Type B pancreatic cell (in vitro differentiated cells): ENCODE data around the gene RASEF. TPM values are rescaled to one million over a fixed set of nuclear protein-coding genes. Genes with fewer than 3 reads are reported as not detected.
"Not testable (repeated sequence)": the region's sequence is repeated elsewhere in the genome, so short reads cannot be mapped to it uniquely, and the experiment has no call there.

Experiments used
- DNase-seq: peaks from one replicate; pipeline ENCODE4 v3.0.0; 2021; ENCODE audit warnings: mixed read lengths; ENCODE audit not compliant: unreplicated experiment; ENCODE audit errors: extremely low spot score
- H3K27ac Mint-ChIP-seq: 2 replicates; pipeline ENCODE4 v1.8.0; 2021; ENCODE audit warnings: mild to moderate bottlenecking, mixed read lengths
- H3K27me3 Mint-ChIP-seq: 2 replicates; pipeline ENCODE4 v1.8.0; 2021; ENCODE audit warnings: mixed read lengths
- H3K36me3 Mint-ChIP-seq: 2 replicates; pipeline ENCODE4 v1.8.0; 2021; ENCODE audit warnings: mixed read lengths
- H3K4me1 Mint-ChIP-seq: one replicate; pipeline ENCODE4 v1.8.0; 2021; ENCODE audit warnings: mixed read lengths; ENCODE audit not compliant: unreplicated experiment
- H3K4me3 Mint-ChIP-seq: 2 replicates; pipeline ENCODE4 v1.8.0; 2021; ENCODE audit warnings: mild to moderate bottlenecking, mixed read lengths
- H3K9me3 Mint-ChIP-seq: 2 replicates; pipeline ENCODE4 v1.8.0; 2021; ENCODE audit warnings: mixed read lengths
- CTCF ChIP-seq: fragments of 200-600 bp; sonication (generic); conservative IDR thresholded peaks from 2 replicates; pipeline ENCODE4 v1.5.0; 2021; ENCODE audit warnings: antibody characterized with exemption, mild to moderate bottlenecking
- total RNA-seq: library from RNA; stranded (reverse); gene quantifications from 2 replicates; pipeline ENCODE4 v1.2.1, GENCODE V29; 2021; ENCODE audit warnings: low replicate concordance

The RASEF gene
- total RNA-seq, 1 donor from 2014 or later: 10.0 TPM

GRCh38 chr9:83106263-83106662, 43.3 kb upstream of the RASEF start:
- H3K36me3 Mint-ChIP-seq: no peaks in the 10 kb centered on the region
- no peak overlapping the region for H3K27ac Mint-ChIP-seq
- no peak for TF ChIP-seq CTCF
- H3K4me3 Mint-ChIP-seq: no peak overlapping the region
- no peak for DNase-seq
- no peaks in the 10 kb centered on the region for H3K4me1 Mint-ChIP-seq
- no peaks in the 10 kb centered on the region for H3K9me3 Mint-ChIP-seq
- no peaks in the 10 kb centered on the region for H3K27me3 Mint-ChIP-seq

GRCh38 chr9:83097633-83098032, 34.7 kb upstream of the RASEF start:
- Mint-ChIP-seq H3K4me1 (no peaks in the 10 kb centered on the region), H3K27ac (no peak overlapping the region), H3K4me3 (no peak overlapping the region), H3K9me3 (peaks cover 5% of the 10 kb centered on the region), H3K27me3 (peaks cover 2% of the 10 kb centered on the region), H3K36me3 (no peaks in the 10 kb centered on the region)
- no peak for TF ChIP-seq CTCF
- DNase-seq: no peak

- H3K36me3 Mint-ChIP-seq, H3K27ac Mint-ChIP-seq, H3K27me3 Mint-ChIP-seq: not testable (repeated sequence)
These were observed 30.4 kb upstream of the RASEF start for GRCh38 chr9:83093311-83093710.

GRCh38 chr9:83081846-83082245, 18.9 kb upstream of the RASEF start:
- TF ChIP-seq CTCF: no peak

More at GRCh38 chr9:83093311-83093710, 30.4 kb upstream of the RASEF start:
- H3K4me1 Mint-ChIP-seq, H3K4me3 Mint-ChIP-seq, DNase-seq, H3K9me3 Mint-ChIP-seq: not testable (repeated sequence)

GRCh38 chr9:83081010-83081409, 18.1 kb upstream of the RASEF start:
- no peaks in the 10 kb centered on the region for H3K27me3 Mint-ChIP-seq
- H3K4me1 Mint-ChIP-seq: no peaks in the 10 kb centered on the region
- no peaks in the 10 kb centered on the region for H3K36me3 Mint-ChIP-seq
- TF ChIP-seq CTCF: no peak
- H3K4me3 Mint-ChIP-seq: no peak overlapping the region
- H3K9me3 Mint-ChIP-seq: no peaks in the 10 kb centered on the region
- no peak overlapping the region for H3K27ac Mint-ChIP-seq
- DNase-seq: no peak

More at GRCh38 chr9:83081846-83082245, 18.9 kb upstream of the RASEF start:
- Mint-ChIP-seq H3K27me3 (no peaks in the 10 kb centered on the region), H3K9me3 (no peaks in the 10 kb centered on the region), H3K4me3 (no peak overlapping the region), H3K27ac (no peak overlapping the region), H3K4me1 (no peaks in the 10 kb centered on the region), H3K36me3 (no peaks in the 10 kb centered on the region)
- DNase-seq: no peak

GRCh38 chr9:83075932-83076331, 13.0 kb upstream of the RASEF start:
- not testable (repeated sequence) for H3K4me1 Mint-ChIP-seq, H3K4me3 Mint-ChIP-seq, H3K9me3 Mint-ChIP-seq, DNase-seq, H3K27ac Mint-ChIP-seq, H3K27me3 Mint-ChIP-seq
- H3K36me3 Mint-ChIP-seq: peaks cover 12% of the 10 kb centered on the region

GRCh38 chr9:83072498-83072897, 9.6 kb upstream of the RASEF start:
- not testable (repeated sequence) for H3K4me3 Mint-ChIP-seq, H3K9me3 Mint-ChIP-seq, H3K4me1 Mint-ChIP-seq, H3K27ac Mint-ChIP-seq, DNase-seq, H3K27me3 Mint-ChIP-seq
- peaks cover 17% of the 10 kb centered on the region for H3K36me3 Mint-ChIP-seq
